GM18505 (cell line): ENCODE results near the gene ABHD3.
A peak's percentile ranks its signal among the peaks of the same experiment; 100 is the strongest.
"Not testable (repeated sequence)": the region's sequence is repeated elsewhere in the genome, so short reads cannot be mapped to it uniquely, and the experiment has no call there.

Experiments used
- ATAC-seq: cut with Tn5 transposase; IDR thresholded peaks from one replicate; pipeline ENCODE4 v1.9.1; 2021; ENCODE audit not compliant: unreplicated experiment
- POLR2A ChIP-seq: IDR thresholded peaks from 4 replicates; pipeline ENCODE4 v1.6.1; 2011; ENCODE audit warnings: borderline replicate concordance; ENCODE audit not compliant: insufficient read depth, insufficient read length; ENCODE audit errors: extremely low read depth

The ABHD3 gene, protein sequence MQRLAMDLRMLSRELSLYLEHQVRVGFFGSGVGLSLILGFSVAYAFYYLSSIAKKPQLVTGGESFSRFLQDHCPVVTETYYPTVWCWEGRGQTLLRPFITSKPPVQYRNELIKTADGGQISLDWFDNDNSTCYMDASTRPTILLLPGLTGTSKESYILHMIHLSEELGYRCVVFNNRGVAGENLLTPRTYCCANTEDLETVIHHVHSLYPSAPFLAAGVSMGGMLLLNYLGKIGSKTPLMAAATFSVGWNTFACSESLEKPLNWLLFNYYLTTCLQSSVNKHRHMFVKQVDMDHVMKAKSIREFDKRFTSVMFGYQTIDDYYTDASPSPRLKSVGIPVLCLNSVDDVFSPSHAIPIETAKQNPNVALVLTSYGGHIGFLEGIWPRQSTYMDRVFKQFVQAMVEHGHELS

DNA sequence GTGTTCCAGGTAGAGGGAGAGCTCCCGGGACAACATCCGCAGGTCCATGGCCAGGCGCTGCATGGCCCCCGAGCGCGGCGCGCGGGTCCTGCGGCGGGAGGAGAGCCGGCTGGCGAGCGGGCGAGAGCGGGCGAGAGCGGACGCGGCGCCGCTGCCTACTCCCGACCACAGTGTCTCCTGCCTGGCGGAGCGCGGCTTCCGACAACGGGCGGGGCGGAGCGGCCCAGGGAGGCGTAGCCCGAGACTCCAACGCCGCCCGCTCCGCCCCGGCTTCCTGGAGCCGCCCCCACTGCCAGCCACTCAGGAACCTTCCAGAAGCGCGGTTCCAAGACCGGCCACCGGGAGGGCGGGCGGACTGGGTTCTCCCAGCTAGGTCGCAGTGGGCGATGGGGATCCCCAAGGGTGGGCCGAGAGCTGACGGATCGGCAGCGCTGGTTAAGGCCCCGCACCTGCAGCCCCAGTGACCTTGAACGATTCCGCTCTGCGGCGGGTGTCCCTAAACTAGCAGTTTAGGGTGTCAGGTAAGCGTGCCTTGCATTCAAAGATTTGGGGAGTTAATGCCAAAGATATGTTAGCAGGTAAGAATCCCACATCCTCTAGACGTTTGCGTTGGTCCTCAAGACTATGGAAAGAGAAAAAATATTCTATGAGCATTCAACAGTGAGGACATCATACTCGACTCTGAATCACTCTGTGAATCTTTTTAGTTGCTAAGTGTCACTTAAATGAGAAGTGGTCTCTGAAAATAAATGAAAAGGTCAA, at the start of gene ABHD3:
Gene ABHD3 (minus strand): TSS at position 172 of the 762 bp plus-strand sequence. CDS start 109 bp downstream, at position 63.
- ATAC-seq, result peak; percentile 97
- TF ChIP-seq POLR2A, result peak; percentile 88

- TF ChIP-seq POLR2A, result no peak
- no peak for ATAC-seq
Observed at GRCh38 chr18:21747764-21748693, 43.5 kb upstream of the ABHD3 start.

DNA sequence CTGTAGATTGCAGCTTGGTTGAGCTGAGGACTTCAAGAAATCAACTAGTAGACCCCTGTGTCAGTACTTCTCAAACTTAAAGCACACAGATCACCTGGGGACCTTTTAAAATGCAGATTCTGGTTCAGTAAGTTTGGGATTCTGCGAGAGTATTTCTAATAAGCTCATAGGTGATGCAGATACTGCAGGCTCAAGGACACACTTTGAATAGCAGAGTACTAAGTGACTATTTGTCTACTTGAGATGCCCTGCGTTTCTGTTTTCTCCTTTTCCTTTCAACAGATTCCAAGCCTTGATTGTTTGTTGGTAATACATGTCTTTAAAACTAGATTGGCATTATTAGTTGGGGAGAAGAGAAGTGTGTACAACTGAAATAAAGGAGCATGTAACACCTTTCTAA, 42.7 kb upstream of the ABHD3 start:
- no peak for ATAC-seq
- no peak for TF ChIP-seq POLR2A

DNA sequence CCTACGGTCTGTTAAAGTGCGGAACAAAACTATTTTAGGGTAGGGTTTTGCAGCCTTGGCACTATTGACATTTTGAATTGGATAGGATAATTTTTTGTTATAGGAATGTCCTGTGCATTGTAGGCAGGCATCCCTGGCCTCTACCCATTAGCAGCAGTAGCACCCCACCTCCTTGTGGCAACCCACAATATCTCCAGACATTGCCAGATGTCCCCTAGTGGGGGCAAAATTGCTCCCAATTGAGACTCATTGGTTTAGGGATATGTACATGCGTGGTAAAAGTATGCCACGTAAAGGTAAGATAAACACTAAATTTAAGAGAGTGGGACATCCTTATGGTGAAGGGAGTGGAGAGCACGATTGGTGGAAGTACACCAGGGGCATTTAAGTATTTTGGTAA, 40.7 kb upstream of the ABHD3 start:
- no peak for ATAC-seq
- no peak for TF ChIP-seq POLR2A

GRCh38 chr18:21743166-21743832, 38.7 kb upstream of the ABHD3 start:
- no peak for ATAC-seq
- TF ChIP-seq POLR2A, result no peak

GRCh38 chr18:21742315-21742687, 37.7 kb upstream of the ABHD3 start:
- no peak for ATAC-seq
- TF ChIP-seq POLR2A, result no peak

- TF ChIP-seq POLR2A, result no peak
- peak; percentile 7 for ATAC-seq
Observed at GRCh38 chr18:21741562-21742314, 37.2 kb upstream of the ABHD3 start.

GRCh38 chr18:21741312-21741561, 36.7 kb upstream of the ABHD3 start:
- no peak for TF ChIP-seq POLR2A
- no peak for ATAC-seq

GRCh38 chr18:21740538-21741311, 36.2 kb upstream of the ABHD3 start, which contains the start of gene MIB1:
TSS of gene MIB1 (plus strand) at chr18:21740792. CDS start at chr18:21741584, 792 bp downstream.
- ATAC-seq, result peak; percentile 98
- TF ChIP-seq POLR2A, result peak; percentile 66

DNA sequence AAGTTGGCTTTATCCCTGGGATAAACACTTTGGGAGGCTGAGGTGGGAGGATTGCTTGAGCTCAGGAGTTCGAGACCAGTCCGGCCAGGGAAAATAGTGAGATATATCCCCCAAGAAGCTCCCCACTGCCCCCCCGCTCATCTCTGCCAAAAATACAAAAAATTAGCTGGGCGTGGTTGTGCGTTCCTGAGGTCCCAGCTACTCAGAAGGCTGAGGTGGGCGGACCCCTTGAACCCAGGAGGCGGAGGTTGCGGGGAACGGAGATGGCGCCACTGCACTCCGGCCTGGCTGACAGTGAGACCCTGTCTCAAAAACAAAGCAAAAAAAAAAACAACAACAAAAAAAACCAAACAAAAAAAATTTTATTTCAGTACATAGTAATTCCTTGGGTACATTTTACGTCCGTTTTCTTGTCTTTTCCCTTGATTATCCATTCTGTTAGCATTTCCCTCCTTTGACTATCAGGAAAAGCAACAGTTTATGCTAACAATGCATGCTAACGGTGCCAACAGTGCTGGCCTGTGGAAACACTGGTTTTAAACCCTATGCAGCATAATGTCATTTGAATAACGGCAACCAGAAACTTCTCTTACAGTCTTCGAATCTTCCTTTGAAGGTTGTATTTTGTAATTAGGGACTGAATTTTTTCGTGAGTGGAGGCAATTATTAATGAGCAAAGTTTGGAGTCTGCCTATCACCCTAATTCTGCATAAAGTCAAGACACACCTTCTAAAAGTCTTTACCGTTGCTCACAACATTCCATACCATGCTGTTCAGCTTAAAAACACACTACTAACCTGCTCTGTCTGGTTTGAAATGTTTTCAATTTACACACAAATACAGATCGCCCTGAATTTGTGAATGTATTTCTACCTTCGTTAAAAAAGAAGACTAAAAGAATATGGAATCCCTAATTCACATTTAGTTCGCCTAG, 35.3 kb upstream of the ABHD3 start:
- ATAC-seq, result peak; percentile 9
- no peak for TF ChIP-seq POLR2A

- ATAC-seq, result not testable (repeated sequence)
Observed at GRCh38 chr18:21736926-21737325, 32.4 kb upstream of the ABHD3 start.
